Muscle layer of duodenum (tissue), 2 donors: ENCODE results near the gene USP17L21.
"Not testable (repeated sequence)": the region's sequence is repeated elsewhere in the genome, so short reads cannot be mapped to it uniquely, and the experiment has no call there.

ENCODE experiments used
- H3K27ac ChIP-seq: one replicate; pipeline ENCODE4 v1.7.0; 2013; ENCODE audit warnings: mild to moderate bottlenecking, low read length
- H3K27me3 ChIP-seq: one replicate; pipeline ENCODE4 v1.7.0; 2013; ENCODE audit warnings: low read depth, mild to moderate bottlenecking, control low read depth, low read length
- H3K36me3 ChIP-seq, 2 donors: one replicate each; pipeline ENCODE4 v1.7.0; 2013; ENCODE audit warnings: low read length in 2 of 2, control low read depth in 1 of 2, mild to moderate bottlenecking in 1 of 2; ENCODE audit not compliant: insufficient read depth in 2 of 2, control insufficient read depth in 1 of 2
- H3K4me1 ChIP-seq, 2 donors: one replicate each; pipeline ENCODE4 v1.7.0; 2013; ENCODE audit warnings: low read length in 2 of 2, mild to moderate bottlenecking in 2 of 2, control low read depth in 1 of 2, moderate library complexity in 1 of 2; ENCODE audit not compliant: insufficient read depth in 2 of 2, control insufficient read depth in 1 of 2
- H3K4me3 ChIP-seq, 2 donors: one replicate each; pipeline ENCODE4 v1.7.0; 2013; ENCODE audit warnings: low read length in 2 of 2, low read depth in 1 of 2, mild to moderate bottlenecking in 1 of 2
- H3K9me3 ChIP-seq, 2 donors: one replicate each; pipeline ENCODE4 v1.7.0; 2013; ENCODE audit warnings: low read length in 2 of 2, control low read depth in 1 of 2, mild to moderate bottlenecking in 1 of 2; ENCODE audit not compliant: control insufficient read depth in 1 of 2
- donor health status: healthy.

The USP17L21 gene

DNA sequence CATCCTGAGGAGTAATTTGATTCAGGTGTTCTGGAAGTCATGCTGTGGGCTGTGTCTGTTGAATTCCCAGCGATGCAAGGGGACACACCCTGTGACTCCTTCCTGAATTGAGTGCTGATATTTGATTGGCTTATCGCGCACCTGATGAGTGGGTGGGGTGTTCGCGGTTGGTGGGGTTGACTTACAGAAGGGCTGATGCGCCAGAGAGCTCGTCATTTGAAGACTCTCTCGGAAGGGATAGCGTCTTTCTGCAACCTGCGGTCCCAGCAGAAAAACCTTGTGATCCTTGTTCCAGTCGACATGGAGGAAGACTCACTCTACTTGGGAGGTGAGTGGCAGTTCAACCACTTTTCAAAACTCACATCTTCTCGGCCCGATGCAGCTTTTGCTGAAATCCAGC, at the start of gene USP17L21:
TSS of gene USP17L21 (plus strand) at position 301 of the 400 bp plus-strand sequence. CDS start at position 301, 0 bp downstream.
- H3K27me3 ChIP-seq, H3K27ac ChIP-seq, H3K9me3 ChIP-seq, H3K4me3 ChIP-seq, H3K36me3 ChIP-seq, H3K4me1 ChIP-seq: not testable (repeated sequence)

- H3K27ac ChIP-seq, H3K27me3 ChIP-seq, H3K9me3 ChIP-seq, H3K36me3 ChIP-seq, H3K4me1 ChIP-seq, H3K4me3 ChIP-seq: not testable (repeated sequence)
These were observed 48.0 kb upstream of the USP17L21 start for GRCh38 chr4:9214701-9215100.

DNA sequence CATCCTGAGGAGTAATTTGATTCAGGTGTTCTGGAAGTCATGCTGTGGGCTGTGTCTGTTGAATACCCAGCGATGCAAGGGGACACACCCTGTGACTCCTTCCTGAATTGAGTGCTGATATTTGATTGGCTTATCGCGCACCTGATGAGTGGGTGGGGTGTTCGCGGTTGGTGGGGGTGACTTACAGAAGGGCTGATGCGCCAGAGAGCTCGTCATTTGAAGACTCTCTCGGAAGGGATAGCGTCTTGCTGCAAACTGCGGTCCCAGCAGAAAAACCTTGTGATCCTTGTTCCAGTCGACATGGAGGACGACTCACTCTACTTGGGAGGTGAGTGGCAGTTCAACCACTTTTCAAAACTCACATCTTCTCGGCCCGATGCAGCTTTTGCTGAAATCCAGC, 47.6 kb upstream of the USP17L21 start, which contains the start of gene USP17L11:
TSS of gene USP17L11 (plus strand) at position 301 of the 400 bp plus-strand sequence. CDS start at position 301, 0 bp downstream.
- H3K4me1 ChIP-seq, H3K27me3 ChIP-seq, H3K4me3 ChIP-seq, H3K9me3 ChIP-seq, H3K36me3 ChIP-seq, H3K27ac ChIP-seq: not testable (repeated sequence)

DNA sequence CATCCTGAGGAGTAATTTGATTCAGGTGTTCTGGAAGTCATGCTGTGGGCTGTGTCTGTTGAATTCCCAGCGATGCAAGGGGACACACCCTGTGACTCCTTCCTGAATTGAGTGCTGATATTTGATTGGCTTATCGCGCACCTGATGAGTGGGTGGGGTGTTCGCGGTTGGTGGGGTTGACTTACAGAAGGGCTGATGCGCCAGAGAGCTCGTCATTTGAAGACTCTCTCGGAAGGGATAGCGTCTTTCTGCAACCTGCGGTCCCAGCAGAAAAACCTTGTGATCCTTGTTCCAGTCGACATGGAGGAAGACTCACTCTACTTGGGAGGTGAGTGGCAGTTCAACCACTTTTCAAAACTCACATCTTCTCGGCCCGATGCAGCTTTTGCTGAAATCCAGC, 42.8 kb upstream of the USP17L21 start, which contains the start of gene USP17L12:
TSS of gene USP17L12 (plus strand) at position 301 of the 400 bp plus-strand sequence. CDS start at position 301, 0 bp downstream.
- not testable (repeated sequence) for H3K27me3 ChIP-seq, H3K4me3 ChIP-seq, H3K9me3 ChIP-seq, H3K36me3 ChIP-seq, H3K4me1 ChIP-seq, H3K27ac ChIP-seq

DNA sequence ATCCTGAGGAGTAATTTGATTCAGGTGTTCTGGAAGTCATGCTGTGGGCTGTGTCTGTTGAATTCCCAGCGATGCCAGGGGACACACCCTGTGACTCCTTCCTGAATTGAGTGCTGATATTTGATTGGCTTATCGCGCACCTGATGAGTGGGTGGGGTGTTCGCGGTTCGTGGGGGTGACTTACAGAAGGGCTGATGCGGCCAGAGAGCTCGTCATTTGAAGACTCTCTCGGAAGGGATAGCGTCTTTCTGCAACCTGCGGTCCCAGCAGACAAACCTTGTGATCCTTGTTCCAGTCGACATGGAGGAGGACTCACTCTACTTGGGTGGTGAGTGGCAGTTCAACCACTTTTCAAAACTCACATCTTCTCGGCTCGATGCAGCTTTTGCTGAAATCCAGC, 38.1 kb upstream of the USP17L21 start, which contains the start of gene USP17L13:
TSS of gene USP17L13 (plus strand) at position 301 of the 400 bp plus-strand sequence. CDS start at position 301, 0 bp downstream.
- H3K27ac ChIP-seq, H3K9me3 ChIP-seq, H3K4me1 ChIP-seq, H3K27me3 ChIP-seq, H3K36me3 ChIP-seq, H3K4me3 ChIP-seq: not testable (repeated sequence)

DNA sequence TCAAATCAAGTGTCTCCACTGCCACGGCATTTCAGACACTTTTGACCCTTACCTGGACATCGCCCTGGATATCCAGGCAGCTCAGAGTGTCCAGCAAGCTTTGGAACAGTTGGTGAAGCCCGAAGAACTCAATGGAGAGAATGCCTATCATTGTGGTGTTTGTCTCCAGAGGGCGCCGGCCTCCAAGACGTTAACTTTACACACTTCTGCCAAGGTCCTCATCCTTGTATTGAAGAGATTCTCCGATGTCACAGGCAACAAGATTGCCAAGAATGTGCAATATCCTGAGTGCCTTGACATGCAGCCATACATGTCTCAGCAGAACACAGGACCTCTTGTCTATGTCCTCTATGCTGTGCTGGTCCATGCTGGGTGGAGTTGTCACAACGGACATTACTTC, 32.4 kb upstream of the USP17L21 start:
- not testable (repeated sequence) for H3K9me3 ChIP-seq, H3K27ac ChIP-seq, H3K27me3 ChIP-seq, H3K4me3 ChIP-seq, H3K36me3 ChIP-seq, H3K4me1 ChIP-seq

- H3K36me3 ChIP-seq, H3K4me3 ChIP-seq, H3K4me1 ChIP-seq, H3K27me3 ChIP-seq, H3K27ac ChIP-seq, H3K9me3 ChIP-seq: not testable (repeated sequence)
These were observed 28.6 kb upstream of the USP17L21 start, which contains the start of gene USP17L15 for GRCh38 chr4:9234085-9234484. Gene USP17L15, plus strand, starts transcription at chr4:9234385. Its CDS starts 0 bp downstream, at chr4:9234385.

DNA sequence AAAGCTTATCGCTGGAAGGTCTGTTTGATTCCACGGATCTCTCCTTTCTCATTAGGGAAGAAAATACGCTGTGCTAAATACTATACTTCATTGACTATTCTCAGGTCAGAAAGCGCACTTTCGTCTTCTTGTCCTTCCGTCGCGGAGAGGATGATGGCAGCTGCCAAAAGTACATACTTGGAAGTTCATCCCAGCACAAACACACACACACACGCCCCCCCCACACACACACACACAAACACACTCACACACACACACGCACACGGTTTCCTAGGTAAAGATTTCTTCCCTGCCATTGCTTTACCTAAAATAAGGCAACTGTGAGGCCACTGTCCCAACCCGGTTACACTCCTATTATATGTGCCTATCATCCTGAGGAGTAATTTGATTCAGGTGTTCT, 24.2 kb upstream of the USP17L21 start:
- not testable (repeated sequence) for H3K9me3 ChIP-seq, H3K4me3 ChIP-seq, H3K27me3 ChIP-seq, H3K36me3 ChIP-seq, H3K4me1 ChIP-seq, H3K27ac ChIP-seq

DNA sequence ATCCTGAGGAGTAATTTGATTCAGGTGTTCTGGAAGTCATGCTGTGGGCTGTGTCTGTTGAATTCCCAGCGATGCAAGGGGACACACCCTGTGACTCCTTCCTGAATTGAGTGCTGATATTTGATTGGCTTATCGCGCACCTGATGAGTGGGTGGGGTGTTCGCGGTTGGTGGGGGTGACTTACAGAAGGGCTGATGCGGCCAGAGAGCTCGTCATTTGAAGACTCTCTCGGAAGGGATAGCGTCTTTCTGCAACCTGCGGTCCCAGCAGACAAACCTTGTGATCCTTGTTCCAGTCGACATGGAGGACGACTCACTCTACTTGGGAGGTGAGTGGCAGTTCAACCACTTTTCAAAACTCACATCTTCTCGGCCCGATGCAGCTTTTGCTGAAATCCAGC, 19.1 kb upstream of the USP17L21 start, which contains the start of gene USP17L17:
TSS of gene USP17L17 (plus strand) at position 301 of the 400 bp plus-strand sequence. CDS start at position 301, 0 bp downstream.
- not testable (repeated sequence) for H3K4me3 ChIP-seq, H3K4me1 ChIP-seq, H3K27me3 ChIP-seq, H3K27ac ChIP-seq, H3K9me3 ChIP-seq, H3K36me3 ChIP-seq

- not testable (repeated sequence) for H3K36me3 ChIP-seq, H3K4me3 ChIP-seq, H3K4me1 ChIP-seq, H3K27ac ChIP-seq, H3K9me3 ChIP-seq, H3K27me3 ChIP-seq
These were observed 14.6 kb upstream of the USP17L21 start, which contains the start of gene USP17L18 for GRCh38 chr4:9247953-9248680. Gene USP17L18, plus strand, starts transcription at chr4:9248630. Its CDS starts 0 bp downstream, at chr4:9248630.

- H3K4me3 ChIP-seq, H3K27me3 ChIP-seq, H3K9me3 ChIP-seq, H3K27ac ChIP-seq, H3K36me3 ChIP-seq, H3K4me1 ChIP-seq: not testable (repeated sequence)
These were observed 9.6 kb upstream of the USP17L21 start, which contains the start of gene USP17L19 for GRCh38 chr4:9253078-9253477. Gene USP17L19, plus strand, starts transcription at chr4:9253378. Its CDS starts 0 bp downstream, at chr4:9253378.

- not testable (repeated sequence) for H3K4me3 ChIP-seq, H3K36me3 ChIP-seq
These were observed 4.8 kb upstream of the USP17L21 start, which contains the start of gene USP17L20 for GRCh38 chr4:9257824-9258223. Gene USP17L20, plus strand, starts transcription at chr4:9258124. Its CDS starts 0 bp downstream, at chr4:9258124.

More at GRCh38 chr4:9257824-9258223, 4.8 kb upstream of the USP17L21 start, which contains the start of gene USP17L20:
- H3K4me1 ChIP-seq, H3K9me3 ChIP-seq, H3K27ac ChIP-seq, H3K27me3 ChIP-seq: not testable (repeated sequence)
